ENCODE measurements around the gene DEFB124. TPM values are rescaled to one million over a fixed set of nuclear protein-coding genes. Genes with fewer than 3 reads are reported as not detected.

DEFB124 gene
- total and polyA plus RNA-seq, 2 experiments from 2014 or later = not detected

DNA sequence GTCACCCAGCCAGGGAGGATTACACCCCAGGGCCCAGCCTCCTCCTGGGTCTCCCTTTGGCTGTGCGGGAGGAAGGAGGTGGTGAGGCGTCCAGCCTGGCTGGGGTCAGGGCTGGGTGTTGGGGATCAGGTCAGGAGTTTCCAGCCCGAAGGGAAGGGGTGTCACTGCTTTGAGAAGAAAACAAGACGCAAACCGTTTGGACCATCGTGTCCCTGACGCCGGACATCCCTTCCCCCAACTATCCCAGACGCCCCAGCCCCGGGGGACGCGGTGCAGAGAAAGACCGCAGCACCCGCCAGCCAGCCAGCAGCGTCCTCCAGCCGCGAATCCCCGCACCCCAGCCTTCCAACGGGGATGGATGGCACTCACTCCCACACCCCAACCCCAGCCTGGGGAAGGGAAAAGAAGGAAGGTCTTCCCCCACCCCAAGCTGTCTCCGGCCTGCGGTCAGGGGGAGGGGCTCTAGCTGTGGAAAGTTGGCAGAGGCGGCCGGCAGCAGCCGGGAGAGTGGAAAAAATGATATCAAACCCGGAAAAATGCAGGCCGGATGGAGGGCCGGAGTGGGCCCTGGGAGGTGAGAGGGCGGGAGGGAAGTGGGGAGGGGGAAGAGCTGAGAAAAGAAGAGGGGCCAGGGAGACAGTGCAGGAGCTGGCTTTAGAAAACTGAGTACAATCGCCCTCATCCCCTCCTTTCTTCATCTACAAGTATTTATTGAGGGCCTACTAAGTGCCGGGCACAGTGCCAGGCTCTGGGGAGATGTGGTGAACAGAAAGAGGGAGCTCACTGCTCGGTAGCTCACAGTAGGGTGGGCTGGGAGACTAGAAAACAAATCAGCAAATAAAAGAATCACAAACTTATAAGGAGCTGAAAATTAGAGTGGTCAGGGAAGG lies 10.8 kb upstream of the DEFB124 start:
- H3K4me3 ChIP-seq = no peak overlapping the region
- no peaks in the 10 kb centered on the region for H3K4me1 ChIP-seq (ENCODE audit: low read depth)
- H3K9me3 ChIP-seq (ENCODE audit: low read depth) = no peaks in the 10 kb centered on the region
- no peaks in the 10 kb centered on the region for H3K36me3 ChIP-seq
- DNase-seq (ENCODE audit: low read depth in 1 of 2, low spot score in 1 of 2) = peak in 1 of 2 donors; percentile 96
- no peak overlapping the region for H3K27ac ChIP-seq
- TF ChIP-seq, protein P1, sequence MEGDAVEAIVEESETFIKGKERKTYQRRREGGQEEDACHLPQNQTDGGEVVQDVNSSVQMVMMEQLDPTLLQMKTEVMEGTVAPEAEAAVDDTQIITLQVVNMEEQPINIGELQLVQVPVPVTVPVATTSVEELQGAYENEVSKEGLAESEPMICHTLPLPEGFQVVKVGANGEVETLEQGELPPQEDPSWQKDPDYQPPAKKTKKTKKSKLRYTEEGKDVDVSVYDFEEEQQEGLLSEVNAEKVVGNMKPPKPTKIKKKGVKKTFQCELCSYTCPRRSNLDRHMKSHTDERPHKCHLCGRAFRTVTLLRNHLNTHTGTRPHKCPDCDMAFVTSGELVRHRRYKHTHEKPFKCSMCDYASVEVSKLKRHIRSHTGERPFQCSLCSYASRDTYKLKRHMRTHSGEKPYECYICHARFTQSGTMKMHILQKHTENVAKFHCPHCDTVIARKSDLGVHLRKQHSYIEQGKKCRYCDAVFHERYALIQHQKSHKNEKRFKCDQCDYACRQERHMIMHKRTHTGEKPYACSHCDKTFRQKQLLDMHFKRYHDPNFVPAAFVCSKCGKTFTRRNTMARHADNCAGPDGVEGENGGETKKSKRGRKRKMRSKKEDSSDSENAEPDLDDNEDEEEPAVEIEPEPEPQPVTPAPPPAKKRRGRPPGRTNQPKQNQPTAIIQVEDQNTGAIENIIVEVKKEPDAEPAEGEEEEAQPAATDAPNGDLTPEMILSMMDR (IDR thresholded peaks at IDR 0.05; ENCODE audit: low read depth, low read length) = no peak
- H3K27me3 ChIP-seq = no peaks in the 10 kb centered on the region

DNA sequence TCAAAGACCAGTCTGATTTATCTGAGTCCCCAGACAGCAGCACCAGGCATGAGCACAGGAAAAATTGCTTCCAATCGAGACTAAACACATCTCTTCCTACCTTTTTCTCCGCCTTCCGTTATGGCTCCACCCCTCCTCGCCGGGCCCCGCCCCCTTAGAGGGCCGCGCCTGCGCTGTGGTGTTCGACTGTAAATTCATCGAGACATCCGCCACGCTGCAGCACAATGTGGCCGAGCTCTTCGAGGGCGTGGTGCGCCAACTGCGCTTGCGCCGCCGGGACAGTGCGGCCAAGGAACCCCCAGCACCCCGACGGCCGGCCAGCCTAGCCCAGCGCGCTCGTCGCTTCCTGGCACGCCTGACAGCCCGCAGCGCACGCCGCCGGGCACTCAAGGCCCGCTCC lies 9.1 kb upstream of the DEFB124 start:
- Histone ChIP-seq H3K27me3 (no peaks in the 10 kb centered on the region), H3K36me3 (no peaks in the 10 kb centered on the region), H3K9me3 (ENCODE audit: low read depth) (no peaks in the 10 kb centered on the region), H3K27ac (no peak overlapping the region), H3K4me1 (ENCODE audit: low read depth) (no peaks in the 10 kb centered on the region), H3K4me3 (no peak overlapping the region)
- DNase-seq (ENCODE audit: low read depth in 1 of 2, low spot score in 1 of 2) = no peak
- TF ChIP-seq, protein P1 (IDR thresholded peaks at IDR 0.05; ENCODE audit: low read depth, low read length) = no peak

DNA sequence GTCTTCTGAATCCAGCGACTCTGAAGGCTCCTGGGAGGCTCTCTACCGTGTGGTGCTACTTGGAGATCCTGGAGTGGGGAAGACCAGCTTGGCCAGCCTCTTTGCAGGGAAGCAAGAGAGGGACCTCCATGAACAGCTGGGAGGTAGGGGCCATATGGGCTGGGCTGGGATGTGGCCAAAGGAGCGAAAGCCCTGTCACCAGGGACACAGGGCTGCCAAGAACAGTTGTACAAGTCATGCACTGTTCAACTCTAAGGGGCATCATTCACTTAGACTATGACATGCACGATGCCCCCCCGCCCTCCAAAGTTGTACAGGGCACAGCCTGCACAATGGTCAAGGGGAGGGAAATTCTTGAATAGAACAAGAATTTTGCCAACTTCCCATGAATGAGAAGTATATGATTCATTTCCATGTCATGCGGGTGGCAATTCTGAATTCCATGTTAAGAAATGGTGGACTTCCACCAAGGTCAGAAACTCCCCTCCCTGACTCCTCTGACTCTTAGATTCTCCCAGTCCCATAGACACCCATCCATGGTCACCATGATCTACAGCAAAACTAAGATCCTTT lies 1.8 kb upstream of the DEFB124 start:
- Histone ChIP-seq H3K4me3 (no peak overlapping the region), H3K4me1 (ENCODE audit: low read depth) (no peaks in the 10 kb centered on the region), H3K9me3 (ENCODE audit: low read depth) (no peaks in the 10 kb centered on the region), H3K27ac (no peak overlapping the region), H3K36me3 (no peaks in the 10 kb centered on the region), H3K27me3 (no peaks in the 10 kb centered on the region)
- TF ChIP-seq, protein P1 (IDR thresholded peaks at IDR 0.05; ENCODE audit: low read depth, low read length) = no peak
- peak in 1 of 2 donors; percentile 32 for DNase-seq (ENCODE audit: low read depth in 1 of 2, low spot score in 1 of 2)

DNA sequence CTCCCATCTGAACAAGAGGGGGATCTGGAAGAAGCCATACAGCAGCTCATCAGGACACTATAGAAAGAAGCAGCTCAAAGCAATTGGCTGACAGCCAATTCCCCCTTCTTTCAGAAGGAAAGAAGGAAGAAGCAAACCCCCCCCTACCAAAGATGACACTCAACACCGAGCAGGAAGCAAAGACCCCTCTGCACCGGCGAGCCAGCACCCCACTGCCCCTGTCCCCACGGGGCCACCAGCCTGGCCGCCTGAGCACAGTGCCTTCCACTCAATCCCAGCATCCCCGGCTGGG lies 1.3 kb upstream of the DEFB124 start:
- TF ChIP-seq, protein P1 (IDR thresholded peaks at IDR 0.05; ENCODE audit: low read depth, low read length) = no peak
- H3K4me3 ChIP-seq = no peak overlapping the region
- no peak overlapping the region for H3K27ac ChIP-seq
- no peaks in the 10 kb centered on the region for H3K27me3 ChIP-seq
- no peak for DNase-seq (ENCODE audit: low read depth in 1 of 2, low spot score in 1 of 2)
- no peaks in the 10 kb centered on the region for H3K9me3 ChIP-seq (ENCODE audit: low read depth)
- no peaks in the 10 kb centered on the region for H3K36me3 ChIP-seq
- H3K4me1 ChIP-seq (ENCODE audit: low read depth) = no peaks in the 10 kb centered on the region

DNA sequence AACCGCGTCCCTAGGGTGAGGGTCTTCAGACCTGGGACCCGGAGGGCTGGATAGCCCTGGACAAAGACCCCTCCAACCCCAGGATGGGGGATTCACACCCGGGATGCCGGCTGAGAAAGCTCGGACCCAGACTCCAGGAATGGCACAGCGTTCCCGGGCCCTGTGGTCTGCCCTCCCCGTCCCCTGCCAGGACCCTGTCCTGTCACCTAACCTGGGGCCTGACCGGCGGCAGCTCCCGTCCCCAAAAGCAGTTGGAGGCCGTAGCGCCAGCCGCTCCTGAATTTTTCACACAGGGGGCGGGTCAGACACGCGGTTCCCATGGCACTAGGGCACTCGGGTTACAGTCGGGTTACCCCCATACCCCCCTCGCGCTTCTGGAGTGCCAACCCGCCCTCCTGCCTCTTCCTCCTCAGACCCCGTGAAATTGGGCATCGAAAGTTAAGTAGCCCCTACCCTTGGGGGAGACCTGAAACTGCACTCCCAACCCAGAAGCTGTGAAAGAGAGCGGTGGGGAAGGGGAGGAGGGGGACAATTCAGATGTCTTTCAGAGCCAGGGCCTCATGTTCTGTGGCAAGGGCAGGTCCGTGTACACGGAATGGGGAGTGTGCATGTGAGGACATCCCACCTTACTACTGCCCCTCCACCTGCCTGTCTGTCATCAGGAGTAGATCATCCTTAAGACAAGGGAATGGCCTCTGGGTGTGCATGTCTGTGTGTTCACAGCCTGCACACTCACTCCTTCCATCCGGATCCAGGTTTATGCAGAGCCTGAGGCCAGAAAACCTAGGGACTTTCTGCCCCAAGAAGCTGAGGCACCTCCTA lies 756 bp upstream of the DEFB124 start:
- DNase-seq (ENCODE audit: low read depth in 1 of 2, low spot score in 1 of 2) = no peak
- no peak overlapping the region for H3K27ac ChIP-seq
- TF ChIP-seq, protein P1 (IDR thresholded peaks at IDR 0.05; ENCODE audit: low read depth, low read length) = no peak
- no peaks in the 10 kb centered on the region for H3K36me3 ChIP-seq
- no peaks in the 10 kb centered on the region for H3K4me1 ChIP-seq (ENCODE audit: low read depth)
- H3K4me3 ChIP-seq = no peak overlapping the region
- H3K9me3 ChIP-seq (ENCODE audit: low read depth) = no peaks in the 10 kb centered on the region
- no peaks in the 10 kb centered on the region for H3K27me3 ChIP-seq
